SU-DHL-6 (cell line): ENCODE results near the gene BRCA1.

Experiments used
- CTCF ChIP-seq: fragments of 200-600 bp; sonication (generic); IDR thresholded peaks from one replicate; pipeline ENCODE4 v1.5.1; 2017; ENCODE audit warnings: antibody characterized with exemption, mild to moderate bottlenecking, low read length, moderate library complexity; ENCODE audit not compliant: insufficient read depth, poor library complexity, severe bottlenecking
- EZH2phosphoT487 ChIP-seq: fragments of 200-600 bp; sonication (generic), shearing (Covaris generic); conservative IDR thresholded peaks from 2 replicates; pipeline ENCODE4 v1.6.1; 2018; ENCODE audit warnings: mild to moderate bottlenecking, antibody characterized with exemption, low read length, moderate library complexity, mixed read lengths

DNA sequence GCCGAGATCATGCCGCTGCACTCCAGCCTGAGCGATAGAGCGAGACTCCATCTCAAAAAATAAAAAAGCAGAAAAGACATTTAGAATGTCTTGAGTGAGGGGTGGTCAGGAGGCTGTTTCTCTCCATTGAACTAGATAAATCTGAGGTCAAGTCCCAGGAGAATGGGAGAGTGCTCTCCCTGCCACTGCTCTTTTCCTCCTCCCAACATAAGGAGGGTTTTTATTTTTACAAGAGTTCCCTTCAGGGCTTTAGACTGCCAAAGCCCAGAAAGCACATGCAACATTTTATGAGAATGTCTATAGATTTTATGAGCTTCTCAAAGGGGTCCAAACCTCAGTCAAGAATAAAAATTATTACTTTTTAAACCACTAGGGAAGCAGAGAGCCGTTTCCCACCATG, 98.6 kb downstream of the BRCA1 start:
- TF ChIP-seq CTCF: no peak
- no peak for TF ChIP-seq EZH2phosphoT487
